Memory B cell (primary cell): ENCODE results near the gene TMEM97.

Source experiments
- ATAC-seq: fragments of 150-1000 bp; cut with Tn5 transposase; 2 replicates; pipeline ENCODE4 v1.10.0; 2021; ENCODE audit warnings: low read depth, mild to moderate bottlenecking, moderate library complexity
- DNase-seq, 2 donors: peaks; one replicate each; pipeline ENCODE4 v3.0.0; 2022; ENCODE audit warnings: low spot score in 2 of 2
- H3K27ac Mint-ChIP-seq: one replicate; pipeline ENCODE4 v1.8.0; 2022; ENCODE audit warnings: mild to moderate bottlenecking, moderate library complexity, mixed read lengths
- H3K27me3 Mint-ChIP-seq: one replicate; pipeline ENCODE4 v1.8.0; 2022; ENCODE audit warnings: mixed read lengths
- H3K36me3 Mint-ChIP-seq: one replicate; pipeline ENCODE4 v1.8.0; 2022; ENCODE audit warnings: mild to moderate bottlenecking, mixed read lengths
- H3K4me1 Mint-ChIP-seq: one replicate; pipeline ENCODE4 v1.8.0; 2022; ENCODE audit warnings: mixed read lengths
- H3K4me3 Mint-ChIP-seq: one replicate; pipeline ENCODE4 v1.8.0; 2022; ENCODE audit warnings: mild to moderate bottlenecking, moderate library complexity, mixed read lengths
- H3K9me3 Mint-ChIP-seq: one replicate; pipeline ENCODE4 v1.8.0; 2022; ENCODE audit warnings: mixed read lengths

The TMEM97 gene

DNA sequence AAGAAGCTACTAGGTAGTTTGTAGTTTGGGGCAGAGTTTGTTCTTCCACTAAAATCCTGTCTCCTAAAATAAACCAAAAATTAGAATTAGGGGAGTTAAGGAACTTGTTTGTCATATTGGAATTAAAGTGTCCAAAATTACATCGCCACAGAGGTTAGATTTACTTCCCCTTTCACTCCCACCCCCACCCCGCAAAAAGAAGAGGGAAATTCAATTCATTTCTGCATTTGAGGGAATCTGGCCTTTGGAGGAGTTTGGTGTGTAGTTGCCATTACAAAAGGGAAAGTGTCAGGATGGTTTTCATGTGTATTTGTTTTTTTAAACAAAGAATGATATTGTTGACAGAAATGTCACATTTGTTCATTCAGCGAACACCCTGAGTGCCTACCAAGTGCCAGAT, 5.8 kb downstream of the TMEM97 start:
- H3K36me3 Mint-ChIP-seq = peaks cover 7% of the 10 kb centered on the region
- H3K27ac Mint-ChIP-seq = no peak overlapping the region
- H3K4me1 Mint-ChIP-seq = peaks cover 5% of the 10 kb centered on the region
- H3K4me3 Mint-ChIP-seq = no peak overlapping the region
- ATAC-seq (no peak), DNase-seq (no peak)
- H3K9me3 Mint-ChIP-seq = no peaks in the 10 kb centered on the region
- H3K27me3 Mint-ChIP-seq = no peaks in the 10 kb centered on the region

DNA sequence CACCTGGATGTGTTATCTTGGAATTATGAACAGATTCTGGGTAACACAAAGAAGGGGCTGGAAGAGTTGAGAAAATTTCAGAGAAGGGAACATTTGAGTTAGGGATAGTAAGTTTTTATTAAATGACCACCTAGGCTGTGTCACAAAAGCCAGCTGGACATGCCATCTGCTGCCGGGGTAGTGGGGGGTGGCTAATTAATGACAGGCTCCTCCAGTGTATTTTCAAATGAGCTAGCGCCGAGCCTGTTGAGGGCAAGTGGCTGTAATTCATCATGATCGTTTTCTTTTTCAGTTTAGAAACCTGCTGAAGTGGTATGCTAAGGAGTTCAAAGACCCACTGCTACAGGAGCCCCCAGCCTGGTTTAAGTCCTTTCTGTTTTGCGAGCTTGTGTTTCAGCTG, 6.2 kb downstream of the TMEM97 start:
- no peak overlapping the region for H3K27ac Mint-ChIP-seq
- no peak overlapping the region for H3K4me3 Mint-ChIP-seq
- H3K9me3 Mint-ChIP-seq = no peaks in the 10 kb centered on the region
- peaks cover 7% of the 10 kb centered on the region for H3K36me3 Mint-ChIP-seq
- H3K4me1 Mint-ChIP-seq = peaks cover 1% of the 10 kb centered on the region
- DNase-seq (no peak), ATAC-seq (no peak)
- no peaks in the 10 kb centered on the region for H3K27me3 Mint-ChIP-seq

DNA sequence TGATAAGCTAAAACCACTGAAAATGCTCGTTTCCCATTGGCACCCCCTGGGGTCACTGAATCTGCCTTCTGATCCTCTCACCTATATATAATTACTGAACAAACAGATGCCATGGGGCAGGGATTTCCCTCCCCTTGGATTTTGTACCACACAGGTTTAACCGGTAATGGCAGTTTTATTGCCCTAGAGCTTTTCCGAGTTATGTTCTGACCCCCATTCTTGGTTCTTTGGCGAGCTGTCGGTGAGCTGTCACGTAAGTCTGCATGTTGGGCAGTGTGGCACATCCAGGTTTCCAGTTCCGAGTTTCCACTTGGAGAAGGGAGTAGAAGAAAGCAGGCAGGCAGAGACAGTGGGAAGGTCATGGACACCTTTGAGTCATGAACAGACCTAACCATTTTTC, 7.1 kb downstream of the TMEM97 start:
- H3K4me3 Mint-ChIP-seq = no peak overlapping the region
- no peak overlapping the region for H3K27ac Mint-ChIP-seq
- DNase-seq = no peak
- ATAC-seq = no peak
- no peaks in the 10 kb centered on the region for H3K4me1 Mint-ChIP-seq
- no peaks in the 10 kb centered on the region for H3K9me3 Mint-ChIP-seq
- no peaks in the 10 kb centered on the region for H3K27me3 Mint-ChIP-seq
- H3K36me3 Mint-ChIP-seq = peaks cover 7% of the 10 kb centered on the region

DNA sequence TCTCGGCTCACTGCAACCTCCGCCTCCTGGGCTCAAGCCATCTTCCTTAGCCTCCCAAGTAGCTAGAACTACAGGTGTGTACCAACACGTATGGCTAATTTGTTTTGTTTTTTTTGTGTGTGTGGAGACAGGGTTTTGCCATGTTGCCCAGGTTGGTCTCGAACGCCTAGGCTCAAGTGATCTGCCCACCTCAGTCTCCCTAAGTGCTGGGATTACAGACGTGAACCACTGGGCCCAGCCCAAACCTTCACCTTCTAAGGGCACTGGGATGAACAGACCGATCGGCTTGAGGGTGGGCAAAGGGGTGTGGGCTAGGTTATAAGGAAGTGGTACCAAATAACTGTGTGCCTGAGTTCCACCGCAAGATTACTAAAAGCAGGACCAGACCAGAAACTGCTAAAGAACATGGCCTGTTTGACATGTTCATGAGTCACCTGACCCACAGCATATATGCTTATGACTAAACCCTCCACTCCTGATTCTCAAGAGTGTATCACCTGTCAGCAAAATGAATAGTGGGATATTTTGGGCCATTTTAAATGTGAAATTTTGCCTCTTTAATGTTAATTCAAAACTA, 8.1 kb downstream of the TMEM97 start:
- Mint-ChIP-seq H3K27ac (no peak overlapping the region), H3K36me3 (peaks cover 8% of the 10 kb centered on the region), H3K9me3 (no peaks in the 10 kb centered on the region), H3K4me1 (peaks cover under 1% of the 10 kb centered on the region), H3K27me3 (no peaks in the 10 kb centered on the region), H3K4me3 (no peak overlapping the region)
- DNase-seq = no peak
- ATAC-seq = no peak

DNA sequence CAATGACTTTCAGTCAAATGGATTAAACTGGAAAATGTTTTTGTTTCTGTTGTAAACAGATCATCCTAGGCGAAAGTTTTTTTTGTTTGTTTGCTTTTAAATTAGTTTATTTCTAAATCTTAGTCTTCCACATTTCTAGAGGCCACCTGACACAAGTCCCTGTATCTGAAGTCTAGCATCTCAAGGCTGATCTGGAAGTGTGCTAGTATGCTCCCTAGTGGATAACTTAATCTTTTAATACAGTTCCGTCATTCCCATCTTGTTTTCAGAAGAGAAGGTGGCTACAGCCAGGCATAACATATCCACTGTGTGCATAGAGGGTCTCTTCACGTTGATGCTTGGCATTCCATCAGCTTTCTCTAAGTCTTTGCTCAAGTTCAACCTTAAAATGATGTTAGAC, 8.7 kb downstream of the TMEM97 start:
- H3K27ac Mint-ChIP-seq = no peak overlapping the region
- H3K4me1 Mint-ChIP-seq = peaks cover 2% of the 10 kb centered on the region
- no peak for ATAC-seq

DNA sequence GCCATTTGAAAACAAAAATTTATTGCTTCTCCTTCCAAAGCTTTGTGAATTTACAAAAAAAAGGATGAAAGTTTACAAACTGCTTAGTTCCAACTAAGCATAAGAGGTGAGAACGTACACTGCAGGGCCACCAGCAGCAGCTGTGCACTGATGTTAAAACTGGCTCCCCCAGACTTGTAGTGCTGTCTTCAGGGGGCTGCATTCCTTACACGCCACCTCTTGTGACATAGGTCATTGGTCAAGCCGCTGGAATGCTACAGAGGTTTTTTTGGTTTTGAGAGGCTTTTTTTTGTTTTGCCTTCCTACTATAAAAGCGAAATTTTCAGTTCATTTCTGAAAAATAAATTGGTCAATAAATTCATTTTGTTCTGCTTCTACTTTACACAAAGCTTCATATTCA, 9.3 kb downstream of the TMEM97 start:
- DNase-seq (no peak), ATAC-seq (no peak)
- Mint-ChIP-seq H3K9me3 (no peaks in the 10 kb centered on the region), H3K4me3 (no peak overlapping the region), H3K27me3 (no peaks in the 10 kb centered on the region), H3K4me1 (peaks cover 2% of the 10 kb centered on the region), H3K36me3 (peaks cover 10% of the 10 kb centered on the region), H3K27ac (no peak overlapping the region)

More for the DNA sequence above, 8.7 kb downstream of the TMEM97 start:
- no peaks in the 10 kb centered on the region for H3K27me3 Mint-ChIP-seq
- H3K36me3 Mint-ChIP-seq = peaks cover 10% of the 10 kb centered on the region
- no peaks in the 10 kb centered on the region for H3K9me3 Mint-ChIP-seq
- no peak for DNase-seq
- H3K4me3 Mint-ChIP-seq = no peak overlapping the region

DNA sequence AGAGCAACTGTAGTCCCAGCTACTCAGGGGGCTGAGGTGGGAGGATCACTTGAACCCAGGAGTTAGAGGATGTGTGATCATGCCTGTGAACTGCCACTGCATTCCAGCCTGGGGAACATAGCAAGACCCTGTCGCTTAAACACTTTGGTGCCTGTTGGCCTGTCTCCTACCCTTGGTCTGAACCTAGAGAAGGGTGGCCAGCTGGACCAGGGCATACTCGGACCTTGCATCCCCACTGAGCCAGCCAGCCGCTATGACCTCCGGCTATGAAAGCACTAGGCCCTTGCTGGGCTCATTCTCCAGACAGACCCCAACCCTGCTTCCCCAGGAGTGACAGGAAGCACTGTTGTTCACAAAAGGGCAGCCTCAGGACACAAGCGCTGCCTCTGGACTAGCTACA, 11.7 kb downstream of the TMEM97 start:
- ATAC-seq (no peak), DNase-seq (no peak)
- no peaks in the 10 kb centered on the region for H3K9me3 Mint-ChIP-seq
- peaks cover 10% of the 10 kb centered on the region for H3K36me3 Mint-ChIP-seq
- no peak overlapping the region for H3K27ac Mint-ChIP-seq
- H3K4me3 Mint-ChIP-seq = no peak overlapping the region
- no peaks in the 10 kb centered on the region for H3K27me3 Mint-ChIP-seq
- peaks cover 14% of the 10 kb centered on the region for H3K4me1 Mint-ChIP-seq

DNA sequence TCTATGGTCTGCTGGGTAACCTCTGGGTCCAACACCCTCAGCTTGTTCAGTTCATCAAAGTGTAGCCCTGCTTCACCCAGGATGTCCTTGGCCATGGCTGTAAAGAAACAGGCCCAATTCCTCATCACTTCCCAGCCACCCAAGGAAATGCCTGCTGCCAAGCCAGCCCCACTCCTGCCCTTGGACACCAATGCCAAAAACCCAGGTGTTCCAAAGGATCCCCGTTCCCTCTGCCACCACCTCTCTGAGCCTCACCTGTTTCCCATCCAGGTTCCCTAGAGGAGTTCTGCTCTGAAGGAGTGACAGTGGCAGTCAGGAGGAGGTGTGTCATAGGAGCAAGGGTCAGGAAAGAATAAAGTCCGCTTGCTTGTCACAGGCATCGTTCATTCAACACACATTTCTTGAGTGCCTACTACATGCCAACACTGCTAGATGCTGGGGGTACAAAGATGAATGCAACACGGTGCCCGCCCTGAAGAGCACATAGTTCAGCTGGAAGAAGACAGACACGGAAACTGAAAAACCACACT, 13.0 kb downstream of the TMEM97 start:
- H3K36me3 Mint-ChIP-seq = peaks cover 8% of the 10 kb centered on the region
- no peaks in the 10 kb centered on the region for H3K9me3 Mint-ChIP-seq
- ATAC-seq = no peak
- DNase-seq = no peak
- H3K4me3 Mint-ChIP-seq = no peak overlapping the region
- no peaks in the 10 kb centered on the region for H3K27me3 Mint-ChIP-seq
- H3K27ac Mint-ChIP-seq = no peak overlapping the region
- peaks cover 21% of the 10 kb centered on the region for H3K4me1 Mint-ChIP-seq

DNA sequence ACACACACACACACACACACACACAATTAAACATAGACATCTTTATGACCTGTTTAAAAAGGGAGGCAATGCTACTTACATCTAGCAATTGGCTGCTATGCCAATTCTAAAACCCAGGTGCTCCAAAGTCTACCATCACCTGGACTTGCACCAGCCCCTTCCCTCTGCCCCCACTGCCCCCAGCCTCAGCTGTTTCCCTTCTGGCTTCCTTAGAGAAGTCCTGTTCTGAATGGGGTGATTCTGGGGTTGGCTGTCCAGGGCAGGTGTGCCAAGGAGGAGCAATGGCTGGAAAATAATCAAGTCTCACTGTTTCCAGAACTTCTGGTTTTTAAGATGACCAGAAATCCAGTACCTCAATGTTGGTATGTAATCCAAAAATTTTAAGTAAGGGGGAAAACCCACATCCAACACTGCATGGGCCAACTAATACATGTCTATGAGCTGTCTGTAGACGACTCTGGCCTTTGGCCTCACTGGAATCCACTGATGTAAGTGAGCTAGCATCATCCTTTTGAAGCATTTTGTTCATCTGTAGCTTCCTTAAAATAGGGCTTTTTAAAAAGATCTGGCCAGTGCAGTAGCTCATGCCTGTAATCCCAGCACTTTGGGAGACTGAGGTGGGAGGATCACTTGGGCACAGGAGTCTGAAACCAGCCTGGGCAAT, 14.2 kb downstream of the TMEM97 start:
- Mint-ChIP-seq H3K27ac (peak overlapping the region; percentile 98), H3K9me3 (no peaks in the 10 kb centered on the region), H3K27me3 (no peaks in the 10 kb centered on the region), H3K4me1 (peaks cover 30% of the 10 kb centered on the region), H3K4me3 (peak overlapping the region; percentile 91), H3K36me3 (peaks cover 6% of the 10 kb centered on the region)
- ATAC-seq = no peak
- DNase-seq = no peak

DNA sequence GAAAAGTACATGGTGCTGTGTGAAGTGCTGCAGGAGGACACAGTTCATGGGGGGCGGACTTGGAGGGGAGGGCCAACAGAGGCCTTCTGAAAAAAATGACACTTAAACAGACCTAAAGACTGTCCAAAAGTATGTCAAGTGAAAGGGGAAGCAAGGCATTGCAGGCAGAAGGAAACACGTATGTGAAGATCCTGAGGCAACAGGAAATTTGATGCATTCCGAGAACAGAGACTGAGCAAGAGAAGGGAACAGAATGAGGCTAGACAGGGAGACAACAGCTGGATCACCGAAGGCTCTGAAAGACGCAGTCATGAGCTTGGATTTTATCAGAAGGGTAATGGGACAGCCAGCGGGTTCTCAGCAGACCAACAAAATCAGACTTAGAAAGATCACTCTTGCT, 15.2 kb downstream of the TMEM97 start:
- peaks cover 5% of the 10 kb centered on the region for H3K36me3 Mint-ChIP-seq
- no peak for ATAC-seq
- DNase-seq = no peak
- peak overlapping the region; percentile 98 for H3K27ac Mint-ChIP-seq
- H3K27me3 Mint-ChIP-seq = no peaks in the 10 kb centered on the region
- H3K9me3 Mint-ChIP-seq = no peaks in the 10 kb centered on the region
- peak overlapping the region; percentile 91 for H3K4me3 Mint-ChIP-seq
- H3K4me1 Mint-ChIP-seq = peaks cover 33% of the 10 kb centered on the region

DNA sequence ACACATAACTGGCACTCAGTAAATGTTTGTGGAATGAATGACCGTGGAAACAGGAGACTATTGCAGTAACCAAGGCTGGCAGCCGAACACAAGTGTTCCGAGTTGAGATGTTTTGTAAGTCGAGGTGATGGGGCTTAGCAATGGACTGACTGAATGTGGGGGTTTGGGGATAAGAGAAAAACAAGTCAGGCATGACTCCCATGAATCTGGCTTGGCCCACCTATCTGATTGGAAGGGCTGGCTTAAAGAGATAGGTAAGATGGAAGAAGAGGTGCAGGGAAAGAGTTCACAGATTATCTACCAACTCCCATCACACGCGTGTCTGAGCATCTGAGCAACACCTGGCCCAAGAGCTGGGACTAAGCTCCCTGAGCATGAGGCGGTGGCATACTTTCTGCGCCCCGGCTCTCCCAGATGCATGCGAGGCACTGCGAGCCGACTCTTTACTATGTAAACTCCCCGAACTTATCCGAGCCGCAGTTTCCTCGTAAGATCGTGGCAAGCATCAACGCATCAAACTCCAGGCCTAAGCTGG, 15.7 kb downstream of the TMEM97 start:
- Mint-ChIP-seq H3K27me3 (no peaks in the 10 kb centered on the region), H3K27ac (peak overlapping the region; percentile 98), H3K36me3 (peaks cover 5% of the 10 kb centered on the region), H3K9me3 (no peaks in the 10 kb centered on the region), H3K4me3 (peak overlapping the region; percentile 91), H3K4me1 (peaks cover 35% of the 10 kb centered on the region)
- DNase-seq (no peak), ATAC-seq (no peak)

DNA sequence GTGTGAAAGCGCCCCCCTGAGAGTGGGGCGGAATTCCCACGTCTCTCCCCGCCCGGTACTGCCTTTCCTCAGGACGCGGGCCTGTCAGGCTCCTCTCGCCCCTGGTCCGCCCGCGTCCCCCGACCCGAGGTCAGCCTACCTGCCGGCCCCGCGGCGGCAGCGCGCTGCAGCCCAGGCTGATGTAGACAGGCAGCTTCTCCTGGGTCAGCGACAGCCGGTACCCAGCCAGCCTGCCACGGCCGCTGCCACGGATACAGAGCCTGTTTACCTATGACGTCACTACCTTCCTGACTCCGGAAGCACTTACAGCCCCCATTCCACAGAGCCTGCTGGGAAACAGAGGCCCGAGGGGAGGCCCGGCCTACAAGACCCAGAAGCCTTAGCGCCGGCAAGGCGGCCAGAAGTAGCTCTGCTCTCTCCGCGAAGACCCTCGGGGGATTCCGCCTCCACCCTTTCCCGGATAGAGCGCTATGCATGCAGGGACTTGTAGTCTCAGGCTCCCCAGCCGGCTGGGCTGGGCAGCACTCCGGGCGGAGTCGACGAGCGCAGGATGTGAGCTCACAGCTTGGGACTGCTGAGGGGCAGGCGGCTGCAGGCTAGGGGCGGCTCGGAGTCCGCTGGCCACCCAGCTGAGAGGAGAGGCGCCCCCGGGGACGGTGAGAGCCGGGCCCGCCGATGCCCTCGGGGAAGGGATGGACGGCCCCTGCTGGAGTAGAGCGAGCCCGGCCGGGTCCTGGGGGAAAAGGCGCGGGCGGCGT, 16.4 kb downstream of the TMEM97 start, which contains the start of the genes IFT20 and TNFAIP1:
Gene IFT20 (minus strand): TSS at position 272 of the 758 bp plus-strand sequence. CDS start 3,487 bp downstream, outside the sequence.
Gene TNFAIP1 (plus strand): TSS at position 561 of the 758 bp plus-strand sequence. CDS start 3,761 bp downstream, outside the sequence.
- DNase-seq = peak; percentile 88 to 96
- Mint-ChIP-seq H3K9me3 (no peaks in the 10 kb centered on the region), H3K36me3 (peaks cover 5% of the 10 kb centered on the region), H3K27me3 (no peaks in the 10 kb centered on the region), H3K27ac (peak within 1 kb of the TSS; percentile 98), H3K4me1 (peaks cover 35% of the 10 kb centered on the region), H3K4me3 (peak within 1 kb of the TSS; percentile 91)
- ATAC-seq = peak; percentile 94

DNA sequence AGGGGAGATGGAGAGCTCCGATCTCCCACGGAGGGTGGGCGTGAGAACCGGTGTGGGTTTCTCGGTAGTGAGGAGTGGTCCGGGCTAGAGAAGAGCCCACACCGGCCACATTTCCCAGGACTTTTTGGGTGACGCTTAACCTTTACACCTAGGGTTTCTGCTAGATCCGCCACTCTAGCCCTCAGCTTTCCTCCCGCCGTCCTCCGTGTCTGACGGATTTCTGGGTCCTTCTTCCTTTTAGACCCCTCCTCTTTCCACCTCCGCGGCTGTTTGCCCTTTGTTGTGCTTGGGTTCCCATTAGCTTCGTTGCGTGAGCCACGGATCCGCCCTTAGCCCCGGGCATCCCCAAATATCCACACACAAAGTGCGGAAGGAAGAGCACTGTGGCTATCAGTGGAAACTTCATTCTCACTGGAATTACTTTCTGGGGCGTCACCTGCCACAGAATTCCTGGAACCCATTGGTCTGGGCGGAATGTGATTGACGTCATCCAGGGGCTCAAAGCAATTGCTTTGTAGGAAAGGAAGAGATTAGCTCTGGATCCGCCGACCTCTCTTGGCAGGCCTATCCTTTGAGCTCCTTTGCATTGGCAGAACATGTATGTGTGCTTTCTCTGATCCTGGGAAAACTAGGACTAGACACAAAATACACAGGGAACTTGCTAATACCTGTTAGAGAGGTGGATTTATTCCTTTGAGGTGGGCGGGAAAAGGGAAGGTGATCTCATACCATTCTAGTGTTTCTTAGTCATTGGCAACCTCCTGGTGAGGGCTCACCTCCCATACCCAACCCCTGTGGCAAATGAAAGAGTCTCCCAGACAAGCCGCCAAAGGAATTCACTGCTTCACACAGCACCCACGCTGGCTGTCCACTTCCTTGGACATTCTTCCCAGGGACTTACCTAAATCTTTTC, 17.2 kb downstream of the TMEM97 start:
- Mint-ChIP-seq H3K36me3 (peaks cover 5% of the 10 kb centered on the region), H3K27me3 (no peaks in the 10 kb centered on the region), H3K4me3 (peak overlapping the region; percentile 91), H3K27ac (peak overlapping the region; percentile 98), H3K4me1 (peaks cover 35% of the 10 kb centered on the region), H3K9me3 (no peaks in the 10 kb centered on the region)
- ATAC-seq = no peak
- no peak for DNase-seq
